NCI-H526 (cell line): ENCODE data around the gene SMG6.

Source experiments
- DNase-seq, 2 experiments: peaks; one replicate each; lab custom pipeline; 2025; lab: John Stamatoyannopoulos, UW

The SMG6 gene

GRCh38 chr17:2060385-2060658 lies 243.3 kb downstream of the SMG6 start:
- no peak for DNase-seq

- no peak for DNase-seq
Measured at GRCh38 chr17:2059547-2060384, 243.8 kb downstream of the SMG6 start.

- peak in 1 of 2 experiments; percentile 35 for DNase-seq
Measured at GRCh38 chr17:2058586-2059546, 244.7 kb downstream of the SMG6 start.

GRCh38 chr17:2057760-2058585 lies 245.6 kb downstream of the SMG6 start:
- DNase-seq = no peak

- no peak for DNase-seq
Measured at GRCh38 chr17:2057175-2057759, 246.3 kb downstream of the SMG6 start.

GRCh38 chr17:2056206-2057174 lies 247.1 kb downstream of the SMG6 start:
- DNase-seq = no peak

GRCh38 chr17:2055292-2056205 lies 248.0 kb downstream of the SMG6 start:
- DNase-seq = no peak

- DNase-seq = peak; percentile 39 to 73
Measured at GRCh38 chr17:2054512-2055291, 248.9 kb downstream of the SMG6 start, which contains the start of gene HIC1. TSS of gene HIC1 (plus strand) at chr17:2055103. CDS start at chr17:2056691, 1,588 bp downstream.

GRCh38 chr17:2054262-2054511 lies 249.4 kb downstream of the SMG6 start:
- no peak for DNase-seq

- DNase-seq = peak; percentile 18 to 75
Measured at GRCh38 chr17:2053380-2054261, 250.0 kb downstream of the SMG6 start.

- DNase-seq = no peak
Measured at GRCh38 chr17:2051933-2052559, 251.5 kb downstream of the SMG6 start.

- DNase-seq = peak in 1 of 2 experiments; percentile 41
Measured at GRCh38 chr17:2051061-2051932, 252.3 kb downstream of the SMG6 start.

GRCh38 chr17:2050300-2051060 lies 253.1 kb downstream of the SMG6 start:
- DNase-seq = peak in 1 of 2 experiments; percentile 75

- peak in 1 of 2 experiments; percentile 75 for DNase-seq
Measured at GRCh38 chr17:2049333-2050299, 254.0 kb downstream of the SMG6 start.
